ENCODE measurements around the gene CLNK. TPM values are rescaled to one million over a fixed set of nuclear protein-coding genes. Genes with fewer than 3 reads are reported as not detected.

Gene CLNK
- total and polyA plus RNA-seq, 2 experiments from 2014 or later = not detected

- no peaks in the 10 kb centered on the region for H3K27me3 ChIP-seq
- no peak overlapping the region for H3K27ac ChIP-seq
- no peaks in the 10 kb centered on the region for H3K9me3 ChIP-seq (ENCODE audit: low read depth)
- no peaks in the 10 kb centered on the region for H3K36me3 ChIP-seq
- DNase-seq (ENCODE audit: low read depth in 1 of 2, low spot score in 1 of 2) = no peak
- H3K4me1 ChIP-seq (ENCODE audit: low read depth) = peaks cover 4% of the 10 kb centered on the region
- TF ChIP-seq CTCF (IDR thresholded peaks at IDR 0.05; ENCODE audit: low read depth, low read length) = no peak
- no peak overlapping the region for H3K4me3 ChIP-seq
These were observed 16.8 kb downstream of the CLNK start for GRCh38 chr4:10667701-10668326.

GRCh38 chr4:10666616-10667015 is 18.0 kb downstream of the CLNK start:
- Histone ChIP-seq H3K27ac (no peak overlapping the region), H3K9me3 (ENCODE audit: low read depth) (no peaks in the 10 kb centered on the region), H3K27me3 (no peaks in the 10 kb centered on the region), H3K36me3 (no peaks in the 10 kb centered on the region), H3K4me1 (ENCODE audit: low read depth) (peaks cover 8% of the 10 kb centered on the region), H3K4me3 (no peak overlapping the region)
- DNase-seq (ENCODE audit: low read depth in 1 of 2, low spot score in 1 of 2) = no peak
- TF ChIP-seq CTCF (IDR thresholded peaks at IDR 0.05; ENCODE audit: low read depth, low read length) = no peak

GRCh38 chr4:10664408-10664807 is 20.2 kb downstream of the CLNK start:
- TF ChIP-seq CTCF (IDR thresholded peaks at IDR 0.05; ENCODE audit: low read depth, low read length) = no peak
- H3K36me3 ChIP-seq = no peaks in the 10 kb centered on the region
- no peaks in the 10 kb centered on the region for H3K27me3 ChIP-seq
- DNase-seq (ENCODE audit: low read depth in 1 of 2, low spot score in 1 of 2) = peak in 1 of 2 donors; percentile 85
- peaks cover 8% of the 10 kb centered on the region for H3K4me1 ChIP-seq (ENCODE audit: low read depth)
- no peak overlapping the region for H3K4me3 ChIP-seq
- H3K27ac ChIP-seq = no peak overlapping the region
- H3K9me3 ChIP-seq (ENCODE audit: low read depth) = no peaks in the 10 kb centered on the region

- Histone ChIP-seq H3K36me3 (no peaks in the 10 kb centered on the region), H3K4me1 (ENCODE audit: low read depth) (peaks cover 8% of the 10 kb centered on the region), H3K9me3 (ENCODE audit: low read depth) (no peaks in the 10 kb centered on the region), H3K27me3 (no peaks in the 10 kb centered on the region), H3K4me3 (no peak overlapping the region), H3K27ac (peak overlapping the region; percentile 12)
- DNase-seq (ENCODE audit: low read depth in 1 of 2, low spot score in 1 of 2) = peak in 1 of 2 donors; percentile 47
- TF ChIP-seq CTCF (IDR thresholded peaks at IDR 0.05; ENCODE audit: low read depth, low read length) = no peak
These were observed 21.6 kb downstream of the CLNK start for GRCh38 chr4:10662937-10663336.

- H3K36me3 ChIP-seq = no peaks in the 10 kb centered on the region
- no peak for TF ChIP-seq CTCF (IDR thresholded peaks at IDR 0.05; ENCODE audit: low read depth, low read length)
These were observed 23.5 kb downstream of the CLNK start for GRCh38 chr4:10661047-10661446.

More at GRCh38 chr4:10661047-10661446, 23.5 kb downstream of the CLNK start:
- no peak for DNase-seq (ENCODE audit: low read depth in 1 of 2, low spot score in 1 of 2)
- no peaks in the 10 kb centered on the region for H3K27me3 ChIP-seq
- no peak overlapping the region for H3K27ac ChIP-seq
- H3K4me3 ChIP-seq = no peak overlapping the region
- H3K4me1 ChIP-seq (ENCODE audit: low read depth) = peaks cover 8% of the 10 kb centered on the region
- H3K9me3 ChIP-seq (ENCODE audit: low read depth) = no peaks in the 10 kb centered on the region
